Ishikawa (cell line): Measurements from ENCODE around the gene SPON1.

Experiments used
- CREB1 ChIP-seq: IDR thresholded peaks from 2 replicates; pipeline ENCODE4 v1.6.1; 2012; ENCODE audit warnings: low read depth
- EP300 ChIP-seq: IDR thresholded peaks from 2 replicates; pipeline ENCODE4 v1.6.1; 2012; ENCODE audit warnings: borderline replicate concordance
- RAD21 ChIP-seq: IDR thresholded peaks from 2 replicates; pipeline ENCODE4 v1.6.1; 2012; ENCODE audit warnings: low read depth
- ZBTB7A ChIP-seq: IDR thresholded peaks from 2 replicates; pipeline ENCODE4 v1.6.1; 2012; ENCODE audit warnings: low read depth

DNA sequence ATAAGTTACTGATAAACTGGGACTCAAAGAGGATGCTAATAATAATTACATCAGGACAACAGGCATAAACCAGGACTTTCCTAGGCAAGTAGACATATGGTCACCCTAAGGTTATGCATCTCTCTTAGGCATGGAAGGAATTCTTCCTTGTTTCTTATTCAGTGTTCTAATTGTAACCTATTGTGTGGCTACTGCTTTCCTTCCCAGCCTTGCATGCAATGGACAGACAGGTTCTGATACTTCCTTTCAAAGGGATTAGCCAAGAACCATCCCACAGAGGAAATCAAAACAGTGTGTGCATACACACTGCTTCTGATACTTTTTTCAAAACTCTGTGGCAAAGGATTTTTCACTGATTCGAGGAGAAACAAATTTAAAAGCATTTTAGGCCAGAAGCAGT is 348.2 kb downstream of the SPON1 start:
- TF ChIP-seq CREB1: no peak
- no peak for TF ChIP-seq RAD21
- TF ChIP-seq EP300: no peak
- no peak for TF ChIP-seq ZBTB7A
